Measurements from ENCODE around the gene KCNE4. TPM values are rescaled to one million over a fixed set of nuclear protein-coding genes. Genes with fewer than 3 reads are reported as not detected.
"Not testable (repeated sequence)": the region's sequence is repeated elsewhere in the genome, so short reads cannot be mapped to it uniquely, and the experiment has no call there.

Gene KCNE4
- total RNA-seq, 1 experiment from 2014 or later = not detected

DNA sequence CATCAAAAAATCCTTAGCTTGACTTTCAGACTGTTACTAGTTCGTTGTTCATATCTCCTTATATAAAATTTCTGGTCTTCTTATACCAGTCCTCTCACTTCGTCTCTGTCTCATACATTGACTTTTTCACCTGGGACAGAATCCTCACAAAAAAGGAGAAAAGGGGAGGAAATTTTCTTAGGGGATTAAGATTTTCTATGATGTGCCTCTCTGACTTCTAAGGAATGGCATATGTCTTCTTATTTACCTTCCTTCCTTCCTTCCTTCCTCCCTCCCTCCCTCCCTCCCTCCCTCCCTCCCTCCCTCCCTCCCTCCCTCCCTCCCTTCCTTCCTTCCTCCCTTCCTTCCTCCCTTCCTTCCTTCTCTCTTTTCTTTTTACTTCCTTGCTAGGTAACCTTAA is 27.9 kb downstream of the KCNE4 start:
- DNase-seq = no peak
- H3K4me3 ChIP-seq (ENCODE audit: insufficient read depth, low read depth, low read length) = no peak overlapping the region
- H3K27me3 ChIP-seq (ENCODE audit: control insufficient read depth, insufficient read depth, low read length) = no peaks in the 10 kb centered on the region
- H3K36me3 ChIP-seq (replicated peaks; ENCODE audit: control insufficient read depth, insufficient read depth, low read length) = no peaks in the 10 kb centered on the region

DNA sequence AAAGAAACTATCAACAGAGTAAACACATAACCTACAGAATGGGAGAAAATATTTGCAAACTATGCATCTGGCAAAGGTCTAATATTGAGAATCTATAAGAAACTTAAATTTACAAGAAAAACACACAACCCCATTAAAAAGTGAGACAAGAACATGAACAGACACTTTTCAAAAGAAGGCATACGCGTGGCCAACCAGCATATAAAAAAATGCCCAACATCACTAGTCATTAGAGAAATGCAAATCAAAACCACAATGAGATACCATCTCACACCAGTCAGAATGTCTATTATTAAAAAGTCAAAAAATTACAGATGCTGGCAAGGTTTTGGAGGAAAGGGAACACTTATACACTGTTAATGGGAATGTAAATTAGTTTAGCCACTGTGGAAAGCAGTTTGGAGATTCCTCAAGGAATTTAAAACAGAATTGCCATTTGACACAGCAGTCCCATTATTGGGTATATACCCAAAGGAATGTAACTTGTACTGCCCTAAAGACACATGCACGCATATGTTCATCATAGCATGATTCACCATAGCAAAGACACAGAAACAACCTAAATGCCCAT is 28.9 kb downstream of the KCNE4 start:
- not testable (repeated sequence) for H3K27me3 ChIP-seq (ENCODE audit: control insufficient read depth, insufficient read depth, low read length); DNase-seq; H3K36me3 ChIP-seq (replicated peaks; ENCODE audit: control insufficient read depth, insufficient read depth, low read length); H3K4me3 ChIP-seq (ENCODE audit: insufficient read depth, low read depth, low read length)

DNA sequence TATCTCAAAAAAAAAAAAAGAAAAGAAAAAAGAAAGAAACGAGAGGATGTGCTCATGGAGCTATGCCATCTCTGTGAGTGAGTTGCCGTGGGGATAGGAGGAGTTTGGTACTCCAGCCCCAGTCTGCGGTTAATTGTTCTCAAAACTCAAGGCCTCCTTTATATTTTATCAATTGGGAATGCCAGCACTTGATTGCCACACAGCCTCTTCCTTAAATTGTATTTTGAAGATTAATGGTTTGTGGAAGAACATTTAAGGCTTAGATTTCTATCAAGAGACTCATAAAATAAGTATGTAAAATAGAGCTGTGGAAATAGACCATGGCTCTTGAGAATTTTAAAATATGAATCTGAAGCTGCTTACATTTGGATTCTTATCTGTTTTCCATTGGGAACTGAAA is 29.8 kb downstream of the KCNE4 start:
- DNase-seq = no peak
- H3K4me3 ChIP-seq (ENCODE audit: insufficient read depth, low read depth, low read length) = no peak overlapping the region
- H3K27me3 ChIP-seq (ENCODE audit: control insufficient read depth, insufficient read depth, low read length) = no peaks in the 10 kb centered on the region
- H3K36me3 ChIP-seq (replicated peaks; ENCODE audit: control insufficient read depth, insufficient read depth, low read length) = no peaks in the 10 kb centered on the region

DNA sequence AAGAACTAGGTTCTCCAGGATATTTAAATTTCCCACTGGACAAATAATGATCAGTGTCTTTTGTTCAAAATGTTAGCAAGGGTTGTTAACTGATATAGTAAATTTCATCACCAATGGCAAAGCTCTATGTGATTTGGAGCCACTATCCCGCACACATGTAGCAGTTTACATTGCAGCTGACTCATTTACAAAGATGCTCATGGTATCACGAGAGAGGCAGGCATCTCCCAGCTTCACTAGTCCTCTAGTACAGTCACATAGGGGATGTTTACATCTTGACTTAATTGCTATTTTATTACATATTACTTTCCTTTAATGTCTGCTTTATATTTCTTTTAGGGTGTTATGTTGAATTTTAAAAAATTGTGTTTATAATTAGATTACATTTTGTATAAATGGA is 30.7 kb downstream of the KCNE4 start:
- no peak overlapping the region for H3K4me3 ChIP-seq (ENCODE audit: insufficient read depth, low read depth, low read length)
- no peaks in the 10 kb centered on the region for H3K27me3 ChIP-seq (ENCODE audit: control insufficient read depth, insufficient read depth, low read length)
- H3K36me3 ChIP-seq (replicated peaks; ENCODE audit: control insufficient read depth, insufficient read depth, low read length) = no peaks in the 10 kb centered on the region
- no peak for DNase-seq

DNA sequence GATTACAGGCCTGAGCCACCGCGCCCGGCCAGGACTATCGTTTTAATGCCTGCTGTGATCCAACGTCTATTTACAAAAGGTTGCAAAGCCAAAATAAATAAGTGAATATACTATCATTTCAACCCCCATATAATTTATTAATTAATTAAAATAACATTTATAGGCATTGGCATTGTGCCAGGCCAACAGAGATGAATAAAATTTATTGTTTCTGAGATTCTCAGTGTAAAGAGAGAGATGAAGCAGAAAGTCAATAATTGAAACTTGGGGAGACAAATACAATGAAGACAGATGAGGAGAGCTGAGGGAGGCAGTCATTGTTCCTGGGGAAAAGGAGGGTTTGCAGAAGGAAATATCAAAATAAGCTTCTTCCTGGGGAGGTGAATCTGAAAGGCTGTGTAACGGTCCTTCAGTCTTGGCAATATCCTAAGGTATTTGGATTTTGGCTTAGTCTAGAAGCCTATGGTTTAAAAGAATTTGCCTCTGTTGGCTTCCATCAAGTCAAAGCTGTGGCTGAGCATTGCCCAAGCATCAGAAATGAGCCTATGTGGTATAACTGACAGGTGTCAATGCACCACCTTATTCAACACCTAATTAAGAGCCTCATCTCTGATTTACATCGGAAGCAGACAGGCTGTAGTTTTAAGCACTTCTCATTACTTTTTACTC is 31.5 kb downstream of the KCNE4 start:
- H3K27me3 ChIP-seq (ENCODE audit: control insufficient read depth, insufficient read depth, low read length) = no peaks in the 10 kb centered on the region
- H3K36me3 ChIP-seq (replicated peaks; ENCODE audit: control insufficient read depth, insufficient read depth, low read length) = no peaks in the 10 kb centered on the region
- no peak for DNase-seq
- no peak overlapping the region for H3K4me3 ChIP-seq (ENCODE audit: insufficient read depth, low read depth, low read length)

DNA sequence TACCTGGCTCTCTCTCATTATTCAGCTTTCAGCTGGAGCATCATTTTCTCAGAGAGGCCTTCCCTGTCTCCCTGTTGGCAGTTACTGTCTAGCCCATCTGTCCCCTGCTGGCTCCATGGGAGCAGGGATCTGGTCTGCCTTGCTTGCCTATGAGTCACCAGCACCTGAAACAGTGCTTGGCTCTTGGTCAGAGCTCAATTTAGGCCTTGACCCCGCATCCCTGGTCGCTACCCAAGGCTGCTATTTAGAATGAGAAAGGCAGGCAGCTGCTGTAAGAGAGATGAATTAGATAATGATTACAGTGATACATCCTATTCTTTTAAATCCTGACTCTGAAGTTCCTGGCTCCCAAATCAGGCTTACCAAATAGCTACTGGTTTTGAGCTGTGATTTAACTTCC is 32.9 kb downstream of the KCNE4 start:
- H3K36me3 ChIP-seq (replicated peaks; ENCODE audit: control insufficient read depth, insufficient read depth, low read length) = no peaks in the 10 kb centered on the region
- H3K4me3 ChIP-seq (ENCODE audit: insufficient read depth, low read depth, low read length) = no peak overlapping the region
- no peaks in the 10 kb centered on the region for H3K27me3 ChIP-seq (ENCODE audit: control insufficient read depth, insufficient read depth, low read length)
- no peak for DNase-seq

DNA sequence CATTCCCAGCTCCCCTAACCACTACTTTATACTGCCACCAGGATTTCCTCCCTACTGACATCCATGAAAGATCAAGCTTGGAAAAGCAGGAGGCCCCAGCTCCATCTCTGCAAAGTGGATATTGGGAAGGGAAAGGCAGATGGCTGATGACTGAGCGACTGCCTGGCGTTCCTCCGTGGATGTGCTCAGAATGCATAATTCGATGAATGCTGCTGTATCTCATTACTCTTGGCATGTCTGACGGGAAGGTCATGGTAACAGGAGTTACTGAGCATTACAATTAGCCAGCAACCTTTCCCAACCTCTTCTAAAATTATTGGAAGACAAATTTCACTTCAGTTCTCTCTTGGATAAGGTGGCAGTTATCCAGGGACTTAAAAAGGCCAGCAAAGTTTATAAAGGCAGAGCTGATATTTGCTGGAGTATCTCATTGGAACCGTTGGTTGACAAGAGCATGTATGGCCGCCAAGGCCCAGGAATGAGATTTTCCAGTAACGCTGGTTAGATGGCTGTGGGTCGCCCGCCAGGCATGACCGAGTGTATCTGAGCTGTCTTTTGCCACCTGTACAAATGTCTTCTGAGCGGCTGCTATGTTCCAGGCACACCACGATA is 34.5 kb downstream of the KCNE4 start:
- H3K4me3 ChIP-seq (ENCODE audit: insufficient read depth, low read depth, low read length) = no peak overlapping the region
- H3K36me3 ChIP-seq (replicated peaks; ENCODE audit: control insufficient read depth, insufficient read depth, low read length) = no peaks in the 10 kb centered on the region
- DNase-seq = no peak
- H3K27me3 ChIP-seq (ENCODE audit: control insufficient read depth, insufficient read depth, low read length) = no peaks in the 10 kb centered on the region

DNA sequence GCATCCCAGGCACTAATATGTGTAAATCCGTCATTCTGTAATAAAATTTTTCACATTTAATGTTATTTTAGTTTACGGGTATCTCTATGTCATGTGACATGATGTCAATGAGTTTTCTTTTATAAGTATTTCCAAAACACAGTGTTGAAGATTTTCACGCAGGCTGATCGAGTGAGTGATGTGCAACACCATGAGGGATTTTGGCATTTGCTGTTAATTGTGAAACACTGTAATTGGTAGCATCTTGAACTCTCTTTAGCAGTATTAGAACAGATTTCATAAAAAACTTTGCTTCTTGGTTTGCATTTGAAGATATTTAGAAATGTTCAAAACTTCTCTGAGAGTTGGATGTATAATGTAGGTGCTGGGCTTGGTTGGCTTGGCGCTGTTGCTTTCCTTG is 35.5 kb downstream of the KCNE4 start:
- no peak overlapping the region for H3K4me3 ChIP-seq (ENCODE audit: insufficient read depth, low read depth, low read length)
- no peak for DNase-seq

DNA sequence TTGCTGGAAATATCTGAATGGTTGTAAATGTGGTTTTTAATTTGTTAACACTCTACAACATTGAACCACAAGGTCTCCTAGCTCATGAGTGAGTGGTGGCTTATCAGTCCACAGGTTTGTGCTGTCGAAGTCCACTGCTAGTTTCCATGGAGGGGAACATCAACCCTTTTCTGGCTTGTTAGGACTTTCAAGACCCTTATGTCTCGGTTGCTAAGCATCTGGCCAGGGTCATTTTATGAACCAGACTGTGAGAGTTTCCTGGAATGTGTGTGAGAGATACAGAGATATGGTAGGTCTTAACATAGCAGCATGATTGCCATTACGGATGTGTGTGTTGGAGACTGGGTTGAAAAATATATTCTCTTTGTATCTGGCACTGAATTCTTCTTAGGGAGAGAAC is 36.9 kb downstream of the KCNE4 start:
- DNase-seq = no peak
- Histone ChIP-seq H3K27me3 (ENCODE audit: control insufficient read depth, insufficient read depth, low read length) (no peaks in the 10 kb centered on the region), H3K4me3 (ENCODE audit: insufficient read depth, low read depth, low read length) (no peak overlapping the region), H3K36me3 (replicated peaks; ENCODE audit: control insufficient read depth, insufficient read depth, low read length) (no peaks in the 10 kb centered on the region)

More for the DNA sequence above, 35.5 kb downstream of the KCNE4 start:
- Histone ChIP-seq H3K36me3 (replicated peaks; ENCODE audit: control insufficient read depth, insufficient read depth, low read length) (no peaks in the 10 kb centered on the region), H3K27me3 (ENCODE audit: control insufficient read depth, insufficient read depth, low read length) (no peaks in the 10 kb centered on the region)

DNA sequence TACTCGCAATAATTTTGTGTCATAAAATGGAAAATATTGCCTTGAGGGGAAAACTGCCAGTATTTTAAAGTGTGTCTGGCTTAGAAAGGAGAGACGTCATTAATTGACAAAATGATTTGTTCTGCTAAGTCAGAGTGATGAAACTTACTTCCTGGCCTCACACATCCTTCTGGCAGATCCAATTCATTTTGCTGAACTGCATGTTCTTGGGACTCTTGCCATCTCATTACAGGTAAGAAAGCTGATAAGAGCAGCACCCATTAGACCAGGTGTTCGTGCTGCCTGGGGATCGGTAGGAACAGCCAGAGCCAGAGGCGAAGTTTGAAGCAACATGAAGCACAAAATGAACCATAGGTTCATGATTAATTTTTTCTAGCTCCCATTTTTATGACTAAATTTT is 38.0 kb downstream of the KCNE4 start:
- DNase-seq = no peak
- no peak overlapping the region for H3K4me3 ChIP-seq (ENCODE audit: insufficient read depth, low read depth, low read length)
- H3K36me3 ChIP-seq (replicated peaks; ENCODE audit: control insufficient read depth, insufficient read depth, low read length) = no peaks in the 10 kb centered on the region
- no peaks in the 10 kb centered on the region for H3K27me3 ChIP-seq (ENCODE audit: control insufficient read depth, insufficient read depth, low read length)

DNA sequence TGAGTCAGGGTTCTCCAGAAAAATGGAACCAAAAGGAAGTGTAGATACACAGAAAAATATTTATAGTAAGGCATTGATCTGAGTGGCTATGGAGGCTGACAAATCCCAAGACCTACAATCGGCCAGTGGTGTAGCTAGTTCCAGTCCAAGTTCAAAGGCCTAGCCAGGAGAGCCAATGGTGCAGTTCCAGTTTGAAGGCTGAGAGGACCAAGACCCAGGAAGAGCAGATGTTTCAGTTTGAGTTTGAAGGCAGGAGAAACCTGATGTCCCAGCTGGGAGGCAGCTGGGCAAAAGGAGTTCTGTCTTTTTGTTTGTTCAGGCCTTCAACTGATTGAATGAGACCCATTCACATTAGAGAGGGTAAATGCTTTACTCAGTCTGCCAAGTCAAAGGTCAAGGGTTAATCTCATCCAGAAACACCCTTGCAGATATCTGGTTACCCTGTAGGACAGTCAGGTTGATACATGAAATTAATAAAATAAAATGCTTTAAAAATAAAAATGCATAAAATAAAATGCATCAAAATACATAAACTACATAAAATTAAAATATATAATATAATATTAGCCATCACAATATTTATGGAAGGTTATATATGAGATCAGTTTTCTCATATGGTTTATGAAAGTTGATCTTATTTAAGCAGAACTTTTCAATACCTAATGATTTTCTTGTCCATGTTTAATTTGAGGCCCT is 38.7 kb downstream of the KCNE4 start:
- H3K4me3 ChIP-seq (ENCODE audit: insufficient read depth, low read depth, low read length) = no peak overlapping the region
- no peaks in the 10 kb centered on the region for H3K36me3 ChIP-seq (replicated peaks; ENCODE audit: control insufficient read depth, insufficient read depth, low read length)
- no peak for DNase-seq
- H3K27me3 ChIP-seq (ENCODE audit: control insufficient read depth, insufficient read depth, low read length) = no peaks in the 10 kb centered on the region

DNA sequence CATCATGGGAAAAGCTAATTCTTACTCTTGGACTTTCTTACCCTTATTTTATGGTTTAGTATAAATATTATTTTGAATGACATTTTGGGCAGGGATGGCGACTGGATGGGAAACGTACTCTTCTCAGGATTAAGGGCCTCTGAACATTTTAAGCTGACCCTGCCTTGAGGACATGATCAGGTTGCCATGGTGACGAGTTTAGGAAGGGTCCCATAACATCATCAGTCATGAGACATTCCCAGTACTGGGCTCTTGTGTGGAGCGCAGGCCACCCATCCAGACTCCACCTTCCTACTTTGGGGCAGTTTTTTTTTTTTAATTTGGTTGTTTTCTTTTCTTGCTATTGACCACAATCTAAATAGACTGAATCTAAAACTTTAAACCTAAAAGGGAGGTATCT is 40.7 kb downstream of the KCNE4 start:
- H3K36me3 ChIP-seq (replicated peaks; ENCODE audit: control insufficient read depth, insufficient read depth, low read length) = no peaks in the 10 kb centered on the region
- H3K4me3 ChIP-seq (ENCODE audit: insufficient read depth, low read depth, low read length) = no peak overlapping the region
- DNase-seq = no peak

DNA sequence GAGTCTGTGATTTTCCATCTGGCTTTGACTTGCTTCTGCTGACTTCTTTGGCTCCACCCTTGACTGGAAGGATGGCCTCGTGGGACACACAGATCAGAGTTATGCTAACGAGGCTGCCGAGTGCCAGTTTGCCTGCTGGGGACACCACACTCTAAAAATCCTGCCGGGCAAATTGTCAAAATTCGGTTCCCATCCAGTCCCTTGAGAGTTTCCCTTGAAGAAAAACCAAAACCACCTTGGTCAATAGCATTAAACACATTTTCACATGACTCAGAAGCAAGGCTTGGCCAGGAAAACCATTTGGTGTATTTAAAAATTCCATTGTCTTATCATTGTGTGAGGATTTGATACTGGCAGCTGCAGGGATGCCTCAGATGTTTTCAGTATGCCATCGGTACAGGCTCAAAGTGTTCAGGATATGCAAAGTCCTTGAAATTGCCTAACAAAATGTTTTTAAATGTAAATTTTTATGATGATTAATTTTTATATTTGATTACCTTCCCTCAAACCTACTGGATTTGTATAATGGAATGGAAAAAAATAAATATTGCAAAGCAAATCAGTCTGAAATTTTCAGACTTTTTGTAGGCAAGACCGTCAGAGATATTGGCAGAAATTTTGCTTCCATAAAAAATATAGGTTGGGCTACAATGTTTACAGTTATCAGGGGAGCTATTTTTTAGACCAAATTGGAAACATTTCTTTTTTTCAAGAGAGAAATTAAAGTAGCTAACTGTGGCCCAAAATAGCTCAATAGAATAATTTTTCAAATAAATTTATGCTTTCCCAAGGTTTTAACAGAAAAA is 41.6 kb downstream of the KCNE4 start:
- Histone ChIP-seq H3K36me3 (replicated peaks; ENCODE audit: control insufficient read depth, insufficient read depth, low read length) (no peaks in the 10 kb centered on the region), H3K27me3 (ENCODE audit: control insufficient read depth, insufficient read depth, low read length) (no peaks in the 10 kb centered on the region), H3K4me3 (ENCODE audit: insufficient read depth, low read depth, low read length) (no peak overlapping the region)
- DNase-seq = no peak

More for the DNA sequence above, 40.7 kb downstream of the KCNE4 start:
- no peaks in the 10 kb centered on the region for H3K27me3 ChIP-seq (ENCODE audit: control insufficient read depth, insufficient read depth, low read length)

DNA sequence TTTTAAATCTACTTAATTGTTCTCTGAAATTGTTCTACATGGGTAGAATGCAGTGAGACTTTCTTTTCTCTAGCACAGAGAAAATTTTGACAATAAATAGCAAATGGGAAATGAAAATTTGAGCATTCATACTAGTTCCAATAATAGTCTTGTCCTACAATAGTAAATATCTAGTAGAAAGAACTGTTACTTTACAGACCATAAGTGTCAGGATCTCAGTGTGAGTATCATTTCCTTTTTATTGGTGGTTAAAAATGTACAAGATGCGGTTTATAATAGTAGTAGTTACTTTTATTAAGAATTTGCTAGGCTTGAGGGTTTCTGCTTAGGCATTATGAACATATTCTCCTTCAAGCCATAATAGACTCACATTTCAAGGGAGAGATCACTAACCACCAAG is 43.2 kb downstream of the KCNE4 start:
- no peaks in the 10 kb centered on the region for H3K27me3 ChIP-seq (ENCODE audit: control insufficient read depth, insufficient read depth, low read length)
- H3K36me3 ChIP-seq (replicated peaks; ENCODE audit: control insufficient read depth, insufficient read depth, low read length) = no peaks in the 10 kb centered on the region
- H3K4me3 ChIP-seq (ENCODE audit: insufficient read depth, low read depth, low read length) = no peak overlapping the region
- no peak for DNase-seq
